Panc1 (cell line): ENCODE measurements around the gene MBNL2. TPM values are rescaled to one million over a fixed set of nuclear protein-coding genes. Genes with fewer than 3 reads are reported as not detected.

Source experiments
- ATAC-seq: fragments of 200-7000 bp; cut with Tn5 transposase; 2 replicates; pipeline ENCODE4 v1.9.1; 2020; ENCODE audit warnings: mild to moderate bottlenecking, moderate library complexity
- BruUV-seq: library from RNA; stranded (reverse); fragments of 400-500 nt; replicated peaks from 2 replicates; lab custom pipeline; 2021; lab: Mats Ljungman, UMichigan
- CTCF ChIA-PET: fragments of 300-600 bp; sonication (Branson Sonifier 250); formaldehyde crosslinking; loops from one replicate; lab custom pipeline; 2022; ENCODE audit warnings: antibody characterized with exemption; lab: Charles Lee
- POLR2A ChIA-PET: fragments of 300-600 bp; sonication (Branson Sonifier 250); formaldehyde crosslinking; loops from one replicate; lab custom pipeline; 2022; ENCODE audit warnings: antibody characterized with exemption; lab: Charles Lee
- DNase-seq: peaks from one replicate; pipeline ENCODE4 v3.0.0-alpha.2; 2010; ENCODE audit warnings: low read depth, low spot score
- H3K27ac ChIP-seq: 2 replicates; pipeline ENCODE4 v1.5.1; 2011; ENCODE audit warnings: mild to moderate bottlenecking, low read length, inconsistent platforms
- H3K27me3 ChIP-seq: fragments of 200-500 bp; sonication (Bioruptor generic); 2 replicates; pipeline ENCODE4 v1.6.0; 2014; ENCODE audit warnings: low read length, inconsistent platforms; ENCODE audit not compliant: control insufficient read depth, insufficient read depth
- H3K36me3 ChIP-seq: fragments of 200-500 bp; sonication (Bioruptor generic); 2 replicates; pipeline ENCODE4 v1.5.1; 2014; ENCODE audit warnings: inconsistent platforms, mild to moderate bottlenecking, low read length, moderate library complexity; ENCODE audit not compliant: control insufficient read depth, insufficient read depth
- H3K4me1 ChIP-seq: 2 replicates; pipeline ENCODE4 v1.5.1; 2011; ENCODE audit warnings: inconsistent platforms, mild to moderate bottlenecking, low read length, moderate library complexity; ENCODE audit not compliant: control insufficient read depth, insufficient read depth
- H3K4me3 ChIP-seq, 2 experiments: 2 replicates each; pipeline ENCODE4 v1.5.1; 2011 to 2012; ENCODE audit warnings: low read depth in 2 of 2, low read length in 2 of 2, mild to moderate bottlenecking in 2 of 2, inconsistent platforms in 1 of 2, moderate library complexity in 1 of 2
- H3K9me3 ChIP-seq: fragments of 200-500 bp; sonication (Bioruptor generic); 2 replicates; pipeline ENCODE4 v1.5.1; 2014; ENCODE audit warnings: low read depth, mild to moderate bottlenecking, inconsistent platforms, low read length, moderate library complexity; ENCODE audit not compliant: control insufficient read depth, insufficient read depth
- CTCF ChIP-seq: fragments of 450-650 bp; IDR thresholded peaks from 2 replicates; pipeline ENCODE4 v1.5.1; 2017; ENCODE audit warnings: mild to moderate bottlenecking
- POLR2AphosphoS5 ChIP-seq: IDR thresholded peaks from 2 replicates; pipeline ENCODE4 v1.6.1; 2012; ENCODE audit warnings: mild to moderate bottlenecking, low read depth, low read length, moderate library complexity
- REST ChIP-seq, 2 experiments: IDR thresholded peaks; 2 replicates each; pipeline ENCODE4 v1.6.1; 2011 to 2012; ENCODE audit warnings: low read depth in 2 of 2, control low read depth in 1 of 2, low read length in 1 of 2, mild to moderate bottlenecking in 1 of 2, moderate library complexity in 1 of 2; ENCODE audit not compliant: insufficient read depth in 1 of 2
- SIN3A ChIP-seq: IDR thresholded peaks from 2 replicates; pipeline ENCODE4 v1.6.1; 2012; ENCODE audit warnings: low read depth, mild to moderate bottlenecking, low read length, moderate library complexity, borderline replicate concordance; ENCODE audit not compliant: insufficient read depth
- TCF7L2 ChIP-seq: IDR thresholded peaks from 2 replicates; pipeline ENCODE4 v1.6.1; 2011; ENCODE audit warnings: mild to moderate bottlenecking, low read depth, low read length, inconsistent platforms
- in situ Hi-C: cut with HindIII; loops from 2 replicates; pipeline ENCODE4 v1.10.0; 2016; ENCODE audit warnings: low sequenced_read_pairs, low pct_unique_long_range_greater_than_20kb
- intact Hi-C: fragments of 100-400 bp; cut with micrococcal nuclease; formaldehyde crosslinking; loops from one replicate; pipeline ENCODE4 v1.10.0; 2022; ENCODE audit not compliant: unreplicated experiment
- total RNA-seq: library from RNA; stranded (reverse); gene quantifications from one replicate; pipeline ENCODE4 v1.2.1, GENCODE V29; 2021; ENCODE audit not compliant: unreplicated experiment

MBNL2 gene
- total RNA-seq, 1 experiment from 2014 or later: 103 TPM

GRCh38 chr13:97310809-97311436, 88.8 kb downstream of the MBNL2 start:
- DNase-seq: no peak
- H3K27me3 ChIP-seq: no peaks in the 10 kb centered on the region
- peak; percentile 18; the same call in 1 of the 2 replicates for ATAC-seq
- intact Hi-C loops: no loop called here
- TSS peak; percentile 37 for BruUV-seq
- ChIA-PET CTCF (no interaction called here), POLR2A (interaction anchor here (0.7 to 1.4 kb wide), 3 partner anchors 86 to 764 kb away, joined by 4 to 7 read pairs (median 5); no protein-coding TSS in a partner anchor)
- H3K4me1 ChIP-seq: peaks cover 95% of the 10 kb centered on the region
- in situ Hi-C loops: no loop called here
- peak overlapping the region; percentile 100 for H3K27ac ChIP-seq
- no peak for TF ChIP-seq SIN3A
- no peak for TF ChIP-seq CTCF
- TF ChIP-seq TCF7L2: peak; percentile 62
- no peaks in the 10 kb centered on the region for H3K9me3 ChIP-seq
- no peak overlapping the region for H3K4me3 ChIP-seq
- peaks cover 5% of the 10 kb centered on the region; the same call in 1 of the 2 replicates for H3K36me3 ChIP-seq

DNA sequence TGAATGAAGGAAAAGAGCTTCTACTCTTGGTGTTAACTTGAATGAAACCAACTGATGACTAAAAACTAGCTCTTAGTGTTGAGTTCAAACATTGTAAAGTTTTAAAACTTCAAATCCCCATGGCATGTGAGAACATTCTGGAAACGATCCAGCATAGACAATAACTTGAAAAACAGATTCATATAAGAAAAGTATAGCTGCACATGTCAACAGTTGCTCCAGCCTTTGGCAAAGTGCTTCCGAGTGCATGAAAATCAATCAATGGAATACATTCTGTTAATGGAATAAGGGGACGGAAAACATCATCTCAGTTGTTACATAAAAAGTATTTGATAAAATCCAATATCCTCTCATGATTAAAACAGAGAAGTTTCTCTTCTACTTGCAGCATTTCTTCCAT, 89.8 kb downstream of the MBNL2 start:
- no peak for ATAC-seq
- Histone ChIP-seq H3K9me3 (no peaks in the 10 kb centered on the region), H3K4me1 (peaks cover 94% of the 10 kb centered on the region), H3K4me3 (no peak overlapping the region), H3K36me3 (peaks cover 5% of the 10 kb centered on the region; the same call in 1 of the 2 replicates), H3K27me3 (no peaks in the 10 kb centered on the region), H3K27ac (peak overlapping the region; percentile 100)
- ChIA-PET POLR2A (interaction anchor here (0.8 to 1.4 kb wide), 2 partner anchors 87 to 89 kb away, joined by 4 to 7 read pairs; no protein-coding TSS in a partner anchor), CTCF (no interaction called here)
- no TSS peak for BruUV-seq
- TF ChIP-seq CTCF: no peak
- TF ChIP-seq REST (IDR thresholded peaks at IDR 0.05; ENCODE audit: insufficient read depth in 1 of 2, low read depth in 2 of 2, low read length in 1 of 2): no peak
- no peak for TF ChIP-seq SIN3A
- no peak for TF ChIP-seq TCF7L2
- no peak for TF ChIP-seq POLR2AphosphoS5
- in situ Hi-C loops (no loop called here), intact Hi-C loops (no loop called here)
- DNase-seq: no peak
